Hepatocyte (in vitro differentiated cells): ENCODE data around the gene WTAP. TPM values are rescaled to one million over a fixed set of nuclear protein-coding genes. Genes with fewer than 3 reads are reported as not detected.

Experiments
- DNase-seq: peaks from one replicate; pipeline ENCODE4 v3.0.0-alpha.2; 2016; ENCODE audit warnings: low spot score
- H2AFZ ChIP-seq: fragments of 200-600 bp; sonication (generic); 2 replicates; pipeline ENCODE4 v1.6.0; 2016; ENCODE audit warnings: antibody characterized with exemption, mild to moderate bottlenecking
- H3K27ac ChIP-seq: fragments of 200-600 bp; sonication (generic); 2 replicates; pipeline ENCODE4 v1.5.1; 2016; ENCODE audit warnings: mild to moderate bottlenecking
- H3K27me3 ChIP-seq: fragments of 200-600 bp; sonication (generic); 2 replicates; pipeline ENCODE4 v1.6.1; 2016
- H3K36me3 ChIP-seq: fragments of 200-600 bp; sonication (generic); replicated peaks from 2 replicates; pipeline ENCODE4 v1.5.1; 2016; ENCODE audit warnings: low read depth; ENCODE audit not compliant: insufficient read depth
- H3K4me1 ChIP-seq: fragments of 200-600 bp; sonication (generic); 2 replicates; pipeline ENCODE4 v1.5.1; 2016; ENCODE audit warnings: mild to moderate bottlenecking, moderate library complexity; ENCODE audit not compliant: insufficient read depth
- H3K4me2 ChIP-seq: fragments of 200-600 bp; sonication (generic); 2 replicates; pipeline ENCODE4 v1.6.0; 2016
- H3K4me3 ChIP-seq: fragments of 200-600 bp; sonication (generic); 2 replicates; pipeline ENCODE4 v1.5.1; 2016; ENCODE audit warnings: mild to moderate bottlenecking
- H3K79me2 ChIP-seq: fragments of 200-600 bp; sonication (generic); 2 replicates; pipeline ENCODE4 v1.6.0; 2017; ENCODE audit warnings: mild to moderate bottlenecking
- H3K9me2 ChIP-seq: fragments of 200-600 bp; sonication (generic); replicated peaks from 2 replicates; pipeline ENCODE4 v1.6.0; 2017; ENCODE audit warnings: mild to moderate bottlenecking; ENCODE audit not compliant: insufficient read depth
- H3K9me3 ChIP-seq: fragments of 200-600 bp; sonication (generic); 2 replicates; pipeline ENCODE4 v1.5.1; 2016; ENCODE audit warnings: low read depth, mild to moderate bottlenecking
- H4K20me1 ChIP-seq: fragments of 200-600 bp; sonication (generic); 2 replicates; pipeline ENCODE4 v1.6.0; 2016; ENCODE audit warnings: mild to moderate bottlenecking; ENCODE audit not compliant: insufficient read depth, poor library complexity, severe bottlenecking
- CTCF ChIP-seq: fragments of 200-600 bp; sonication (generic); IDR thresholded peaks from 2 replicates; pipeline ENCODE4 v1.5.1; 2016; ENCODE audit warnings: antibody characterized with exemption, mild to moderate bottlenecking; ENCODE audit not compliant: poor library complexity
- EZH2 ChIP-seq: fragments of 200-600 bp; sonication (generic); IDR thresholded peaks from 2 replicates; pipeline ENCODE4 v1.6.1; 2016; ENCODE audit warnings: antibody characterized with exemption, mild to moderate bottlenecking, borderline replicate concordance
- EZH2phosphoT487 ChIP-seq: fragments of 200-600 bp; sonication (generic); IDR thresholded peaks from one replicate; pipeline ENCODE4 v1.6.1; 2018; ENCODE audit warnings: antibody characterized with exemption, mild to moderate bottlenecking, low read depth, moderate library complexity; ENCODE audit not compliant: unreplicated experiment, severe bottlenecking
- WGBS: methylation state at CpG from one replicate; pipeline ENCODE4 v1.1.6; 2016; ENCODE audit warnings: low lambda C conversion rate; ENCODE audit errors: missing lambda C conversion rate; 5-methylcytosine and 5-hydroxymethylcytosine counted together
- polyA plus RNA-seq: library from polyadenylated mRNA; unstranded; fragments of >200 nt; fragmentation: Nextera tagmentation; extraction: Ambion mirVana; gene quantifications from 2 replicates; pipeline ENCODE4 v1.2.1, GENCODE V29; 2016
- total RNA-seq: library from RNA; depleted of rRNA; stranded (reverse); fragments of >200 nt; gene quantifications from 2 replicates; pipeline ENCODE4 v1.2.3, GENCODE V29; 2014

WTAP gene
- total and polyA plus RNA-seq, 2 experiments from 2014 or later = 84.6 to 101 TPM

GRCh38 chr6:159716247-159717096 lies 10.8 kb upstream of the WTAP start:
- H3K36me3 ChIP-seq = no peaks in the 10 kb centered on the region
- 71% methylated on average over 5 of the region's 5 CpGs for WGBS
- no peak overlapping the region for H3K4me3 ChIP-seq
- H3K9me3 ChIP-seq = no peaks in the 10 kb centered on the region
- H3K9me2 ChIP-seq = no peaks in the 10 kb centered on the region
- H4K20me1 ChIP-seq = no peaks in the 10 kb centered on the region
- H3K4me2 ChIP-seq = peak overlapping the region; percentile 33
- H3K27ac ChIP-seq = peak overlapping the region; percentile 79
- peaks cover 28% of the 10 kb centered on the region for H3K79me2 ChIP-seq
- no peak for TF ChIP-seq EZH2
- no peak for TF ChIP-seq CTCF
- no peak for TF ChIP-seq EZH2phosphoT487
- no peaks in the 10 kb centered on the region for H3K27me3 ChIP-seq
- H3K4me1 ChIP-seq = no peaks in the 10 kb centered on the region
- H2AFZ ChIP-seq = no peak overlapping the region
- DNase-seq = peak; percentile 59

- Histone ChIP-seq H3K4me3 (no peak overlapping the region), H3K9me2 (no peaks in the 10 kb centered on the region), H4K20me1 (no peaks in the 10 kb centered on the region), H3K27ac (no peak overlapping the region), H3K36me3 (no peaks in the 10 kb centered on the region), H3K9me3 (no peaks in the 10 kb centered on the region), H3K4me1 (no peaks in the 10 kb centered on the region), H3K4me2 (no peak overlapping the region), H3K27me3 (no peaks in the 10 kb centered on the region), H3K79me2 (peaks cover 39% of the 10 kb centered on the region), H2AFZ (no peak overlapping the region)
- WGBS = 76% methylated on average over 3 of the region's 3 CpGs
- DNase-seq = no peak
- TF ChIP-seq CTCF = no peak
- no peak for TF ChIP-seq EZH2phosphoT487
- no peak for TF ChIP-seq EZH2
Observed at GRCh38 chr6:159718634-159719033, 8.7 kb upstream of the WTAP start.

- 97% methylated on average over 7 of the region's 7 CpGs for WGBS
- H3K9me2 ChIP-seq = no peaks in the 10 kb centered on the region
- H3K4me1 ChIP-seq = no peaks in the 10 kb centered on the region
- no peak for DNase-seq
- no peaks in the 10 kb centered on the region for H3K36me3 ChIP-seq
- no peak overlapping the region for H3K4me3 ChIP-seq
- TF ChIP-seq EZH2 (no peak), EZH2phosphoT487 (no peak), CTCF (no peak)
- H3K27me3 ChIP-seq = no peaks in the 10 kb centered on the region
- H3K9me3 ChIP-seq = no peaks in the 10 kb centered on the region
- no peak overlapping the region for H3K4me2 ChIP-seq
- no peak overlapping the region for H2AFZ ChIP-seq
- H3K27ac ChIP-seq = no peak overlapping the region
- H4K20me1 ChIP-seq = no peaks in the 10 kb centered on the region
- H3K79me2 ChIP-seq = peaks cover 45% of the 10 kb centered on the region
Observed at GRCh38 chr6:159719287-159719686, 8.0 kb upstream of the WTAP start.
